Hematopoietic multipotent progenitor cell (in vitro differentiated cells): ENCODE measurements around the gene RAB9A. TPM values are rescaled to one million over a fixed set of nuclear protein-coding genes. Genes with fewer than 3 reads are reported as not detected.
"Not testable (repeated sequence)": the region's sequence is repeated elsewhere in the genome, so short reads cannot be mapped to it uniquely, and the experiment has no call there.

Experiments
- DNase-seq, 3 donors: peaks; one replicate each; pipeline ENCODE4 v3.0.0-alpha.2; 2011 to 2015; ENCODE audit warnings: low read depth in 2 of 3, low spot score in 2 of 3
- total RNA-seq: library from RNA; depleted of rRNA; stranded (reverse); fragments of >200 nt; gene quantifications from one replicate; pipeline ENCODE4 v1.2.3, GENCODE V29; 2012

The RAB9A gene, protein sequence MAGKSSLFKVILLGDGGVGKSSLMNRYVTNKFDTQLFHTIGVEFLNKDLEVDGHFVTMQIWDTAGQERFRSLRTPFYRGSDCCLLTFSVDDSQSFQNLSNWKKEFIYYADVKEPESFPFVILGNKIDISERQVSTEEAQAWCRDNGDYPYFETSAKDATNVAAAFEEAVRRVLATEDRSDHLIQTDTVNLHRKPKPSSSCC
- total RNA-seq: 9.4 TPM

DNA sequence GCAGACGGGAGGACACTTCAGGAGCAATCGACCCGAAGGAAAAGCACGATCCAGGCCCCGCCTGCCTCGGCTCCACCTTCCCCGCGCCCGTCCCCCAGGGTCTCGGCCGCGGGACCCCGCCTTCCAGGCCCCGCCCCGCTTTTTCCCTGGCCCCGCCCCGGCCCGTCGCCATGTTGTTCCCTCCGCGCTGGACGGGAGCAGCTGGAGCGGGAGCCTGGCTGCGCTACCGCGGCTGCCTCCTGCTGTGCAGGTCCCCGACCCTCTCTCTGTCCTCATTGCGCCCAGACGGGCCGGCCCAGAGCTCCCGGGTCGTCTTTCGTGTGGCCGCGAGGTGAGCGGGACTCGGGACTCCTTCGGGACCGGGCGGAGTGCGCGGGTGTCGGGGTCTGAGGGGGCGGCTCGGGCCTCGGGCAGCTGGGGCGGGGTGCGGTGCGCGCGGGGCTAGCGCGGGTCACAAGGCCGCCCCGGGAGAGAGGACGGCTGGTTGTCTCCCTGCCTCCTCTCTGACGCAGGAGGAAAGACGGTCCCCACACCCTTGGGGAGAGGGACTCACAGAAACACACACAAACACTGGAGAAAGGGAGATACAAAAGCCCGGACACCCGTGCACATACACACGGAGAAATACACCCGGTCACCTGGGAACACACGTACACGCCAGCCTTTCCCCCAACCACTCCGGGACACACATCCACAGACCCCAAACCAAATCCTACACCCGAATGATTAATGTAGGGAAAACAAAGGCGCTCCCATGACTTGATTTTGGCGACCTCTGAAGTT lies at the start of gene RAB9A:
Gene RAB9A (plus strand): TSS at position 171 of the 783 bp plus-strand sequence. CDS start 19,619 bp downstream, outside the sequence.
- DNase-seq: peak; percentile 38 to 73 (median 64)

DNA sequence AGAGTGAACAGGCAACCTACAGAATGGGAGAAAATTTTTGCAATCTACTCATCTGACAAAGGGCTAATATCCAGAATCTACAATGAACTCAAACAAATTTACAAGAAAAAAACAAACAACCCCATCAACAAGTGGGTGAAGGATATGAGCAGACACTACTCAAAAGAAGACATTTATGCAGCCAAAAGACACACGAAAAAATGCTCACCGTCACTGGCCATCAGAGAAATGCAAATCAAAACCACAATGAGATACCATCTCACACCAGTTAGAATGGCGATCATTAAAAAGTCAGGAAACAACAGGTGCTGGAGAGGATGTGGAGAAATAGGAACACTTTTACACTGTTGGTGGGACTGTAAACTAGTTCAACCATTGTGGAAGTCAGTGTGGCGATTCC lies 47.2 kb upstream of the RAB9A start:
- not testable (repeated sequence) for DNase-seq

DNA sequence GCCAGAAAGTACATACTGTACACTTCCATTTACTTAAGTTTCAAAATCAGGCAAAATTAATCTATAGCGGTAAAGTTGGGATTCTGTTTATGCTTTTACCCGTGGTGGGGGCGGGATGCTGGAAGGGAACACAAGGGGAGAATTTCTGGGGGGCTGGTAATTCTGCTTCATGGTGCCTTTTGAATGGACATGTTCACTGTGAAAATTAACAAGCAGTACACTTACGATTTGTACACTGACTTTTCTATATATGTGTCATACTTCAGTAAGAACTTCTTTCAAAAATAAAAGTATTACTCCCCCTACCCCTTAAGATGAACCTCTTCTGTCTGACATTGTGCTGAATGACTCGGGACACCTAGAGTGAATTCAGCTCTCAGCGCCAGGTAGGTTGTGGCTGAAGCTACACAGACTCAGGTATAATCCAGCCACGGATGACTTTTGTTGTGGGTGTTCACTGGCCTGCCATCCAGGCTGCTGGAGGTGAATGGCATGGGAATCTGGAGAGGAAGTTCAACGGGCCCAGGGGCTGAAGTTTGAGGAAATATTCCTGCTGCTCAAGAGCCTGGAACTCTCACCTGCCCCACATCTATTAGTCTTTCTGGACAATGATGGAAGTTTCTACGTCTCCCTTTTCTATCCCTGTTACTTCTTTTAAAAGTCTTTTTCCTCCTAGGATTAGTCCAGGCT lies 43.3 kb upstream of the RAB9A start:
- DNase-seq: no peak

DNA sequence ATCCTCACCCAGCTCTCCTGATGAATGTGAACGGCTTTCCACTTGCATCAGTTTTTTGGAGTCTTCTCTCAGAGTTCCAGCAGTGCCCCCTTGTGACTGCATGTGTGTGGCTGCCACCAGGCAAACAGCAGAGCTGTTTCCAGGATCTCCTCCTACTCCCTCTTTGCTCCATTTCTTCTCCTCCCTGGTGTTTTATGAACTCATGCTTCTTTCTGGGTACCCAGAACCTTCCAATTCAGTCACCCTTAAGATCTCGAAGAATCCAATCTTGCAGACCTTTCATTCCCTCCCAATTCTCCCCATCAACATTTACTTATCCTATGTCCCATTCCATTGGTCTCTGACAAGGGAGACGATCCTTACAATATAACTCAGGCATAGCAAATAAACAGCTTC lies 42.8 kb upstream of the RAB9A start:
- DNase-seq: peak in 1 of 3 donors; percentile 63

DNA sequence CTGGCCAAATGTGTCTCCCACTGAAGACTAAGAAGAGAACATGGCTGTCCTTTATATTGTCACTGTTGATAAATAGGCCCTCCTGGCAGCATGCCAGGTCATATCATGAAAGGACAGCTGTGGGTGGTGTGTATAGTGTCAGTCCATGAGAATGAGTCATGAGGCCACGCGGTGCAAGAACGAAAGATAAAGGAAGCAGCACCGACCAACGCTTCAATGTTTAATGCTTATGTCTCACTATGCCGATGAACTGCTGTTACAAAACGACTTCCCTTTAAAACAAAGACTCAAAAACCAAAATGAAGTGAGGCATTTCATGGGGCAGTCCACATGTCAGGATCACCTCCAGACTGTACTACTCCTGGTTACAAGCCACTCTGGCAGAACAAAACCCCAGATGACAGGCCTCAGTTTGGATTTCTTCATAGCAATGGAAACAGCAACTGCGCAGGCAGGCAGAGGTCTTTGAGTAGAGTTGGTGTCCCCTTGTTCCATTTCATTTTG lies 41.2 kb upstream of the RAB9A start:
- DNase-seq: peak in 2 of 3 donors; percentile 85 to 91

DNA sequence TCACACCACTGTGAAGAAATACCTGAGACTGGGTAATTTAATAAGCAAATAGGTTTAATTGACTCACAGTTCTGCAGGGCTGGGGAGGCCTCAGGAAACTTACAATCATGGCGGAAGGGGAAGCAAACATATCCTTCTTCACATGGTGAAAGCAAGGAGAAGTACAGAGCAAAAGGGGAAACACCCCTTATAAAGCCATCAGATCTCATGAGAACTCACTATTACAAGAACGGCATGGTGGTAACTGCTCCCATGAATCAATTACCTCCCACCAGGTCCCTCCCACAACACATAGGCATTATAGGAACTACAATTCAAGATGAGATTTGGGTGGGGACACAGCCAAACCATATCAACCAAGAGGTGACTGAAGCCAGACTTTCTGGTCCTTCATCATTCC lies 40.6 kb upstream of the RAB9A start:
- DNase-seq: peak in 1 of 3 donors; percentile 5

DNA sequence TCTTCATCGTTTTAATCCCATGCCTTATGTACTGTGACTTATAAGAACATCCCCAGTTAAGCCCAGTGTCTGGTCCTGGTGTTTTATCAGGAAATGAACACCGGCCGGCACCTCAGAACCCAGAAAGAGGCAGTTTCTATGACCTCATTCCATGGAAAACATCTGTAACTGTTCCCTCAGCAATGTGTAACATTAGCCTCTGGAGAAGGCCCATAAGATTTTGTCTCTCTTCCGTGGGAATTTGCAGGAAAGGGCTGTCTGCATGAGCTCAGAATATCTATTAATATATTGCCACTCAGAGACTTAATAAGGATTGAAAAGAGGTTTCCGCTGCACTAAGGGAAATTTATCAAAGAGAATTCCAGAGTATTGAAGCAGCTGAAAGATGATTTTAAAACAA lies 39.1 kb upstream of the RAB9A start:
- DNase-seq: no peak

DNA sequence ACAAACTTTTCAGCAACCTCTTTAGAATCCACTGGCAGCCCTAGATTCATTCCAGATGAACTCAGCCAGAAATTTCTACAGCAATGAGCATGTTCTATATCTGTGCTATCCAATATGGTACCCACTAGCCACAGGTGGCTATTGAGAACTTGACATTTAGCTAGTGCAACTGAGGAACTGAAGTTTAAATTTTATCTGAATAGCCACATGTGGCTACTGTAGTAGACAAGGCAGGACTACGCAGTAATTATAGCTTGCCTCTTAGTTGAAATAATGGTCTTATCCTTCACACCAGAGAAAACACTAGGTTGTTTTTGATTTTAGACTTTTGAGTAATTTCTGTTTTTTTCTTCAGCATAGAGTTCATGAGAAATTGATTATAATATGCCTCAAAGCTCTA lies 38.6 kb upstream of the RAB9A start:
- no peak for DNase-seq

DNA sequence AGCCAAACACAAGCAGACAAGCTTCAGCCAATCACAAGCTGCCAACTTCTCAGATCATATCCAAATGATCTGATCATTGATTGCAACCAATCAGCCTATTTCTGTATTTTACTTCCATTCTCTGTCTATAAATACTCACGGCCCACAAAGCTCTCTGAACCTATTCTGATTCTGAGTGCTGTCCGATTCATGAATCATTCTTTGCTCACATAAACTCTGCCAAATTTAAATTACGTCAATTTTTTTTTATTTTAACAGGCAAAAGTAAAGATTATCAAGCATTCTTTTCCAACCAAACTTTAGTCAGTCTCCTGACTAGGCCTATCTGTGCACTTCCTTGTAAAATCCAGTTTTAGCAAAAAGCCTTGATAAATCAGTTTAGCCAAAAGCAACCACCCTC lies 37.8 kb upstream of the RAB9A start:
- DNase-seq: no peak

DNA sequence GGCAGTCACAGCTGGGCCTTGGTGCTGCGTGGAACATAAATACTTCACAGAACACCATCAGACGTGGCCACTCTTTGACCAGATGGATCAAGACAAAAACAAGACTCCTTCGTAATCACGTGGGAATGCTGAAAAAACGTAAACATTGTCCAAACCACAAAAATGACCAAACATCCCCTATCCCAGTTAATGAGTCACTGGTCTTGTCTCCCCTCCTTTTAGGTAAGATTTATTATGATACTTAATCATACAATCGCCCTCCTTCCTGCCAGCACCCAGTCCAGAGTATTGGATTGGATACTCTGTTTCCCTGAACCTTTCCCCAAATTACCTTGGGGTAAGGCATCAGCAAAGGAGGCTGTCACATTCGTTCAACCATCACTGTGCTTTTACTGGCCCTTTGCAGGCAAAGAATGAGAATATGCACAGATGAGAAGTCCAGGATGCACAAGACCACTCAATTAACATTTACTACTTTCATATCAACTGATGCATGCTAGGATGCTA lies 36.6 kb upstream of the RAB9A start:
- no peak for DNase-seq

DNA sequence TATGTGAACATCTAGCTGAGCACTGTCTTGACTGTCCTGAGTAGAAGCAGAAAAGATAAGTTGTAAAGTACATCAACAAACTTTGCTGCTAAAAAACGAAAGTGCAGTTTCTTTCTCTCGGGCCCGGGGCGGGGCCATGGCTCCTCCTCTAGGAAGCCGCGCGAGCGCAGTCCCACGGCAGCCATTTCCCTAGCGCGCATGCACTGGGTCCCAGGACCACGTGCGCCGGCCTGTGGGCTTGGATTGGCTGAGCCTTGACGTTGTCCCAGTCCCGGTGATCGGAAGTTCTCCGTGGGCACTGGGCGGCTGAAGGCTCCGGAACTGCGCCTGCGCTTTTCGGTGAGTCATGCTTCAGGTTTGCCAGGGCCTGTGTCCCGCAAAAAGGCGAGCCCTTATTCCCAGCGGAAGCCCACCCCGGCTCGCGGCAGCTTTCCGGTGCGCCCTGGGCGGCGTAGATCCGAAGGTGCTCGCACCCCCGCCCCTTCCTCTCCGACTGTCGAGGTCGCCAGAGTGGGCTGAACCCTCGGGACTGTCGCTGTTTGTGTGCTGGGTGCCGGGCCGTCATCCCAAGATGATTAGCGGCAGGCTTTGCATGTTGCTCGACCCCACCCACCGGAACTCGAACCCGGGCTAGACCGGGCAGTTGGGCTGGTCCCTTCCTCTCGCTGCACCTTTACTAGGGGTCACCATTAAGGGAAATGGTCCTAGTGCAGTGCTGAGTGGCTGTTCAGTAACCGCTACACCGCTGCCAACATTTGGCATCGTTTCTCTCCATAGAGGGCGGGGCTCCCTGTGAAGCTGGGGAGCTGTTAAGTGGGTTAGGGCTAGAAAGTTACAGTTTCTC lies 35.9 kb upstream of the RAB9A start, which contains the start of gene TCEANC:
Gene TCEANC (plus strand): TSS at position 292 of the 844 bp plus-strand sequence. CDS start 9,368 bp downstream, outside the sequence.
- DNase-seq: peak; percentile 92 to 95 (median 93)

DNA sequence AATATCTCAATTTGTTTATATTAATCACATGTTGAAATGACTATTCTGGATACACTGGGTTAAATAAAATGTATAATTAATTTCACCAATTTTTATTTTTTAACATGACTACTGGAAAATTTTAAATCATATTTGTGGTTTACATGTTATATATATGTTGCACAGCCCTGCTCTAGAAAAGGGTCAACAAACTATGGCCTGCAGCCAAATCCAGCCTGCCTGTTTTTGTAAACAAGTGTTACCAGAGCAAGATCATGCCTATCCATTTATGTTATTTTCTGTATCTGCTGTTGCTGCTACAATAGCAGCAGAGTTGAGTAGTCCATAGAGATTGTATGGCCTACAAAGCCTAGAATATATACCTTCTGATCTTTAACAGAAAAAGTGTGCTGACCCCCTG lies 34.8 kb upstream of the RAB9A start:
- no peak for DNase-seq

DNA sequence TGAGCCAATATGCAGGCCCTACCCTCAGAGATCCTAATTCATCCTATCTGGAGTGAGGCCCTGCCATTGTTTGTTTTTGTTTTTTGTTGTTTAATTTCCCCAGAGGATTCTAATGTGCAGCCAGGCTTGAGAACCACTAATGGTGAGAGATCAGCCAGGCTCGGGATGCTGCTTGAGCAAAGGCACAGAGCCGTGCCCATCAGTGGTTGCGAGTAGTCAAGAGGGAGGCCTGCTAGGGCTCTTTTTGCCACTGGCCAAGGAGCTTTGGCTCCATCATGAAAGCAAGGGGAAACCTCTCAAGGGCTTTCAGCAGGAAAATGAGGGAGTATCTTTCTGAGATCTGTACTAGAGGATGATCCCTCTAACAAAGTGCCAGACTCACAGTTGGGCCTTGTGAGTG lies 33.3 kb upstream of the RAB9A start:
- DNase-seq: no peak

DNA sequence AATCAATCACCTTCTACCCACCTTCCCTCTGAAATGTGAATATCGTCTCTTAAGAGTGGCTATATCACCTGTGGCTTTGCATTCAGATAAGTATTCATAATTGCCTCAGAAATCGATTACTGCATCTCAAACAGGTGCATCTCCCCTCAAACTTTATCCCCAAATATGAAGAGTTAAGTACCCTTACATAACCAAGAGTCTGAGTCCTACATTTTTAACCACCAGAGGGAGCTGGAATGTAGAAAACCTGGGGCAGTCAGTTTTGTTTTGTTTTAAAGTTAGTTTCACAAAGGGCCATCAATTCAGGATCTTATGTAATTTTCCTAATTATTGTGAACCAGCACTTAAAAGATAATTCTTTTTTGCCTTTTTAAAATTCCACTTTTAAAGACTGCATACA lies 30.3 kb upstream of the RAB9A start:
- peak in 2 of 3 donors; percentile 52 to 69 for DNase-seq

DNA sequence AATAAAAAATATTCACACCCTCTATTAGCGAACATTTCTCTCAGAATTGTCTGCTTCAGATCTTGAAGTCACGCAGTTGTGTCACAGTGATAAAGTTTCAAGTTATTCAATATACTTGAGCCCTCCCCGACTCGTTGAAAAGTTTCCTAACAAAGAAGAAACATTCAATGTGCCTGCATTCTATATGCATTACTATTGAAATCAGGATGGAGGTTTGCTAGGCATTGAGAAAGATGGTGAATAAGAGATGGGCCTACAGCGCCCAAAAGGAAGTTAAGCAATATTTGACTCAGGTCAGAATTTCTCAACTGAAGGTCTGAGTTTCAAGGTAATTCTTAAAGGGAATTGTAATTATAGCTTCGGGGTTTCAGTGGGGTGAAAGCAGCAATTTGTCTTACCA lies 29.9 kb upstream of the RAB9A start:
- peak in 1 of 3 donors; percentile 5 for DNase-seq

DNA sequence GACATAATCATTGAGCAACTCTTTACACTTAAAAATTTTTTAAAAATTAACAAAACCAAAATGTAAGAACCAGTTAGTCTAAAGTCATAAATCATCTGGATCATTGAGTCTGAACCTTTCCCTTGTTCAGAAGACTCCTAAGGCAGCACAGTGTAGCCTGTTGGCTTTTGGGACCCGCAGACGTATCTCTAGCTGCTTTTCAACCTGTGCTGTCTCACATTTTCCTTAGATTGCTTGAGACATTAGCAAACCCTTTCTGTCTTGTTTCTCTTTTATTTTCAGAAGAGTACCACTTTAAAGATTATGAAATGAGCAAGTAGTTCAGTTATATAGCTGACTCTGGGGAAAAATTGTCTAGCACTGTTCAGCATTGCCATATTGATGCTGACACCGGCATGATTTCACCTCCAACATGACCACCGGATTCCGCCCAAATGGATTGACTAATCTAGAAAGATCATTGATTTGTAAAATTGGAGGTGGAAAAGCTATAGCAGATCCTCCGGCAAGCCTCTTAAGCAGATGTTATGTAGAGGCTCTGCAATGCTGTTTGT lies 27.1 kb upstream of the RAB9A start:
- DNase-seq: no peak

DNA sequence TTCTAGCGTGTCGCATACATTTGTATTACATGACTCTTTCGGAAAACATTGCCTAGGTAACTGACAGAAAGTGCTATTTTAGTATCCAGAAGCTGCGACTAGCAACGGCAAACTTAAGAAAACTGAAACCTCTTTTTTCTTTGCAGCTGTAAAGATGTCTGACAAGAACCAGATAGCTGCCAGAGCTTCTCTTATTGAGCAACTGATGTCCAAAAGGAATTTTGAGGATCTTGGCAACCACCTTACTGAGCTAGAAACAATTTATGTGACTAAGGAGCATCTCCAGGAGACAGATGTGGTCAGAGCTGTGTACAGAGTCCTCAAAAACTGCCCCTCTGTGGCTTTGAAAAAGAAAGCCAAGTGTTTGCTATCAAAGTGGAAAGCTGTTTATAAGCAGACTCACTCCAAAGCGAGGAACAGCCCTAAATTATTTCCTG lies 26.6 kb upstream of the RAB9A start:
- DNase-seq: no peak

DNA sequence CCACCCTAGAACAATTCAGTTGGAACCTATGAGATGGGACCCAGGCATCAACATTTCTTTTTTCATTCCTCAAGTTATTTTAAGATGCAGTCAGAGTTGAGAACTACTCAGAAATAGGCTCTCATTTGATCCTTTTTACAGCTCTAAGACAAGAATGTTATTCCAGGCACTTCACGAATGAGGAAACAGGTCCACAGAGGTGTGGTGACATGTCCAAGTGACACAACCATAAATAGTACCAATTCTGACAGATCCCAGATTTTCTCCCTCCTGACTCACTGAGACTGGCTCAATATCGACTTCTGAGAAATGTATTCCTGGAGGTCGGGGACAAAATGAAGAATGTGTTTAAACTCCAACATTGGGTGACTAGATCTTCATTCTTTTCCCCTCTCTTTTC lies 24.9 kb upstream of the RAB9A start:
- no peak for DNase-seq

DNA sequence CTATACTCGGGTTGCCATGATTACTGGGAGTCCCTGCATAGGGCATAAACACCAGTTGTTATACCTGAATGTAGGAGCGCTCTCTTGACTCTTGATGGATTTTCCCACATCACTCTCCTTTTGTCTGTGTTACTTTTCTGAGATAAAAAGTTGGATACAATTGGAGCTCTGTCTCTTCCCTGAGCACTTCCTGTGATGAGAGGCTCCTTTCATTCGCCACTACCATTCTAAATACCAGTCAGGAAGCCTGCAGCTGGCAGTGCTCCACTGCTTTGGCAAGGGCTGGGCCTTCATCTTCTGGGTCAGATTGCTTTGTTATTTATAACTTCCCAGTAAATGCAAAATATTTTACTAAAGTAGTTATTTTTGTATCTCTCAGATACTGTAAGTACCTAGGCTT lies 22.1 kb upstream of the RAB9A start:
- DNase-seq: no peak

DNA sequence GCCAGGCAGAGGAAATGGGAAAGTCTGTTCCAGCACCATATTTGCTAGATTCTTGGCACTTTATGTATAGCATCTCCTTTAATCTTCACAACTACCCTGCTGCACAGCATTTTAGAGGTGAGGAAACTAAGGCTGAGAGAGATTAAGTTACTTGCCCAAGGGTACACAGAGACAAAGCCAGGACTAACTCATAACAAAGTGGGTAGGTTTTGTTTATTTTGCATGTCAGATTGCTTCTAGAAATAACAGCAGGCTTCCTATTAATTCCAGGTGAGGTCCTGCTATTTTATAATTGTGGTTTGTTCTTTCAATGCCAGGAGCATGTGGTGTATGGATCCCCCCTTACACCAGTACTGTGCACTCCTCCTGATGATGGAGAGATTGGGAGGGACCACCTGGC lies 21.0 kb upstream of the RAB9A start:
- DNase-seq: no peak
